Loucy (cell line): ENCODE measurements around the gene NTN5.

Experiments
- EZH2phosphoT487 ChIP-seq: fragments of 200-600 bp; IDR thresholded peaks from 2 replicates; pipeline ENCODE4 v1.6.1; 2018; ENCODE audit warnings: antibody characterized with exemption, mild to moderate bottlenecking, moderate library complexity, borderline replicate concordance
- TF ChIP-seq, protein P1 (sequence below): fragments of 200-600 bp; sonication (generic); conservative IDR thresholded peaks from 2 replicates; pipeline ENCODE4 v1.5.1; 2014; ENCODE audit warnings: mild to moderate bottlenecking, antibody characterized with exemption, low read length

DNA sequence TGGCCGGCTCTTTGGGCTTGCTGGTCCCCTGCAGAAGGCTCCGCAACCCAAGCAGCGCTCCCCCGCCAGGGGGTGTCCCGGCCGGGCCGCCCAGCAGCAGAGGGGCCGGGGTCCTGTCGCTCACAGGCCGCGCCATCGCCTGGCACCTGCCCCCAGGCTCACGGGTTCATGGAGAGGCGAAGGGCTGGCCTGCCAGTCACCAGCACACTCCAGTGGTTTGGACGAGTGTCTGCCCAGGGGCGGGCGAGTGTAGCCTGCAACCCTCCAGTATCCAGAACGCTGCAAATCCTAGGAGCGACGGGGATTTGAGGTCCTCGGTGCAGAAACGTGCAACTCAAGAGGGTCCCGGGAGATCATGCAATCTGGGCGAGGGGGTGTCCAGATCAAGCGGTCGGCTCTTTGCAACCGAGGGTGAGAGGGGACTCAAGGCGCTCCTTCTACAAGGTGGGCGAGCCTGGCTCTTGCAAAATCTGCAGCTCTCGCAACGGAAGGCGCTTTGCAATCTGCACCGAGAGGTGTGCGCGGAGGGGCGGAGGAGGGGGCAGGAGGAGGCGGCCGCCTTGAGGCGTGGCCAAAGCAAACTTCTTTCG is 35.9 kb downstream of the NTN5 start, which contains the start of gene DBP:
- TF ChIP-seq, protein P1, sequence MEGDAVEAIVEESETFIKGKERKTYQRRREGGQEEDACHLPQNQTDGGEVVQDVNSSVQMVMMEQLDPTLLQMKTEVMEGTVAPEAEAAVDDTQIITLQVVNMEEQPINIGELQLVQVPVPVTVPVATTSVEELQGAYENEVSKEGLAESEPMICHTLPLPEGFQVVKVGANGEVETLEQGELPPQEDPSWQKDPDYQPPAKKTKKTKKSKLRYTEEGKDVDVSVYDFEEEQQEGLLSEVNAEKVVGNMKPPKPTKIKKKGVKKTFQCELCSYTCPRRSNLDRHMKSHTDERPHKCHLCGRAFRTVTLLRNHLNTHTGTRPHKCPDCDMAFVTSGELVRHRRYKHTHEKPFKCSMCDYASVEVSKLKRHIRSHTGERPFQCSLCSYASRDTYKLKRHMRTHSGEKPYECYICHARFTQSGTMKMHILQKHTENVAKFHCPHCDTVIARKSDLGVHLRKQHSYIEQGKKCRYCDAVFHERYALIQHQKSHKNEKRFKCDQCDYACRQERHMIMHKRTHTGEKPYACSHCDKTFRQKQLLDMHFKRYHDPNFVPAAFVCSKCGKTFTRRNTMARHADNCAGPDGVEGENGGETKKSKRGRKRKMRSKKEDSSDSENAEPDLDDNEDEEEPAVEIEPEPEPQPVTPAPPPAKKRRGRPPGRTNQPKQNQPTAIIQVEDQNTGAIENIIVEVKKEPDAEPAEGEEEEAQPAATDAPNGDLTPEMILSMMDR, result no peak
- no peak for TF ChIP-seq EZH2phosphoT487
